Activated T-cell treated with anti-CD3 and anti-CD28 coated beads for 1 hour (primary cell): ENCODE data around the gene NTNG2.
"Not testable (repeated sequence)": the region's sequence is repeated elsewhere in the genome, so short reads cannot be mapped to it uniquely, and the experiment has no call there.

Source experiments
- DNase-seq: peaks from one replicate; pipeline ENCODE4 v3.0.0-alpha.2; 2020; ENCODE audit warnings: low read depth

NTNG2 gene

GRCh38 chr9:132250324-132251262 lies 88.7 kb downstream of the NTNG2 start:
- no peak for DNase-seq

- DNase-seq, result no peak
These were observed 99.0 kb downstream of the NTNG2 start for GRCh38 chr9:132260846-132261245.

GRCh38 chr9:132266017-132266416 lies 104.2 kb downstream of the NTNG2 start:
- DNase-seq, result no peak

- DNase-seq, result no peak
These were observed 105.8 kb downstream of the NTNG2 start for GRCh38 chr9:132267660-132268059.

GRCh38 chr9:132268725-132269352 lies 107.0 kb downstream of the NTNG2 start:
- DNase-seq, result peak; percentile 66

GRCh38 chr9:132269704-132270516 lies 108.1 kb downstream of the NTNG2 start:
- DNase-seq, result not testable (repeated sequence)

GRCh38 chr9:132274861-132275260 lies 113.0 kb downstream of the NTNG2 start:
- no peak for DNase-seq

- no peak for DNase-seq
These were observed 121.3 kb downstream of the NTNG2 start for GRCh38 chr9:132283165-132283564.

GRCh38 chr9:132283863-132284262 lies 122.0 kb downstream of the NTNG2 start:
- DNase-seq, result no peak

GRCh38 chr9:132287256-132287760 lies 125.5 kb downstream of the NTNG2 start:
- DNase-seq, result no peak

- no peak for DNase-seq
These were observed 126.5 kb downstream of the NTNG2 start for GRCh38 chr9:132288361-132288760.

GRCh38 chr9:132288966-132289365 lies 127.1 kb downstream of the NTNG2 start:
- no peak for DNase-seq

- DNase-seq, result no peak
These were observed 131.4 kb downstream of the NTNG2 start for GRCh38 chr9:132293145-132293721.
